Measurements from ENCODE around the gene PITX1.

DNA sequence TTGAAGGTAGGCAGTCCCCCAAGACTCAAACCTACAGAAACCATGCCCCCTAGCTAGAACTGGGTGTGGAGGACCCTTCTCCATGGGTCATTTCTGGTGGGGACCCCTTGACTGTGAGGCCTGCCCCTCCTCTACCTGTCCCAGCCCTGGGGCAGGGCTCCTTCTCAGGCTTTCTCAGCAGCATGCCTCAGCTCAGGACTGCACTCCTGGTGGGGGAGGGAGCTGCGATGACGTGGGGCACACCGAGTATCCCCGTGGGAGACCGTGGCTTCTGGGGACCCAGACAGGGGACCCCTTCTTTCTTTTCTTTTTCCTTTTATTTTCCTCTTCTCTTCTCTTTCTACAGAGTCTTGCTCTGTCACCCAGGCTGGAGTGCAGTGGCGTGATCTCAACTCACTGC is 27.0 kb upstream of the PITX1 start:
- TF ChIP-seq, protein P1, sequence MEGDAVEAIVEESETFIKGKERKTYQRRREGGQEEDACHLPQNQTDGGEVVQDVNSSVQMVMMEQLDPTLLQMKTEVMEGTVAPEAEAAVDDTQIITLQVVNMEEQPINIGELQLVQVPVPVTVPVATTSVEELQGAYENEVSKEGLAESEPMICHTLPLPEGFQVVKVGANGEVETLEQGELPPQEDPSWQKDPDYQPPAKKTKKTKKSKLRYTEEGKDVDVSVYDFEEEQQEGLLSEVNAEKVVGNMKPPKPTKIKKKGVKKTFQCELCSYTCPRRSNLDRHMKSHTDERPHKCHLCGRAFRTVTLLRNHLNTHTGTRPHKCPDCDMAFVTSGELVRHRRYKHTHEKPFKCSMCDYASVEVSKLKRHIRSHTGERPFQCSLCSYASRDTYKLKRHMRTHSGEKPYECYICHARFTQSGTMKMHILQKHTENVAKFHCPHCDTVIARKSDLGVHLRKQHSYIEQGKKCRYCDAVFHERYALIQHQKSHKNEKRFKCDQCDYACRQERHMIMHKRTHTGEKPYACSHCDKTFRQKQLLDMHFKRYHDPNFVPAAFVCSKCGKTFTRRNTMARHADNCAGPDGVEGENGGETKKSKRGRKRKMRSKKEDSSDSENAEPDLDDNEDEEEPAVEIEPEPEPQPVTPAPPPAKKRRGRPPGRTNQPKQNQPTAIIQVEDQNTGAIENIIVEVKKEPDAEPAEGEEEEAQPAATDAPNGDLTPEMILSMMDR (IDR thresholded peaks at IDR 0.05), result no peak
- TF ChIP-seq EZH2 (IDR thresholded peaks at IDR 0.05; ENCODE audit: borderline replicate concordance, insufficient read depth, low read depth, low read length, poor library complexity, severe bottlenecking), result no peak
